GM12801 (cell line): Measurements from ENCODE around the gene ZDHHC15.

Experiments
- CTCF ChIP-seq: IDR thresholded peaks from one replicate; pipeline ENCODE4 v1.5.1; 2011; ENCODE audit warnings: control low read depth; ENCODE audit not compliant: insufficient read length; ENCODE audit errors: extremely low read depth

ZDHHC15 gene

GRCh38 chrX:75369721-75370120, 153.1 kb downstream of the ZDHHC15 start:
- no peak for TF ChIP-seq CTCF

DNA sequence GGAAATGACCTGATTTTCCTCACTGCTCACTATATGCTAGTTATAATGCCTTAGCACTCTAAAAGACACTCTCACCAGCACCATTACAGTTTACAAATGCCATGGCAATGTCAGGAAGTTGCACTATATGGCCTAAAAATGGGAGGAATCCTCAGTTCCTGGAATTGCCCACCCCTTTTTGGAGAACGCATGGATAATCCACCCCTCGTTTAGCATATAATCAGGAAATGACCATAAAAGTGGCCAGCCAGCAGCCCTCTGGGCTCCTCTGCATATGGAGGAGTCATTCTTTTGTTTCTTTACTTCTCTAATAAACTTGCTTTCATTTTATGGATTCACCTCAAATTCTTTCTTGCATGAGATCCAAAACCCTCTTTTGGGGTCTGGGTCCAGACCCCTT, 156.0 kb downstream of the ZDHHC15 start:
- no peak for TF ChIP-seq CTCF

DNA sequence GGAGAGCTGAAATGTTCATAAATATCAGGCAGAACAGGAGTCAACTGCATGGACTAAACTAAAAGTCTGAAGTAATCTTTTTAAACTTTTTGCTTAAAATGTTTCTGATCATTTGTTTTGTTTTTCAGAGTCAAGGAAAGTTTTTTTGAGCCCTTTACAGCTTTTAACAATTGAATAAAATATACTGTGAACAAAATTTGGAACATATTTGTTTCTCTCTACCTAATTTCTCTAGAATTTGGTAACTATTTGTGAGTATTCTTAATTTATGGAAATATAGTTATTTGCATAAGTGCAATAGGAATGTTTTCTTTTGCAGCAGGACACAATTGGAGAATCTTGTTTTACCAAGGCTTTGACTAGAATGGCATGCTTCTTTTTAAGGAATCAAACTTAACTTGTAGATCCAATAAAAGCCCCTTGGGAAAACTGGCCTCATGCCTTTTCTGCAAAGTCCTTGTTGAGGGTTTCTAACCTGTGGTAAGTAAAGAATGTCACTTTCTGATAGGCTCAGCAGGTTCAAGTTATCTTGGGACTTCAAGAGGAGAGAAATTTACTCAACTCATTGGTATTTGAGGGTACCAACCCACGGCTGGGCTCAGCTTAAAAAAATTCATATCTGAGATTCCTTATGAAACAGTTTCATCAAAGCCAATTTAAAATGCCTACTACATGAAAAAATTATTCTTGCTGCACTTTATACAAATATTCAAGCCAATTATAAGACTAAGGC, 157.4 kb downstream of the ZDHHC15 start:
- no peak for TF ChIP-seq CTCF

GRCh38 chrX:75361788-75362187, 161.0 kb downstream of the ZDHHC15 start:
- no peak for TF ChIP-seq CTCF

DNA sequence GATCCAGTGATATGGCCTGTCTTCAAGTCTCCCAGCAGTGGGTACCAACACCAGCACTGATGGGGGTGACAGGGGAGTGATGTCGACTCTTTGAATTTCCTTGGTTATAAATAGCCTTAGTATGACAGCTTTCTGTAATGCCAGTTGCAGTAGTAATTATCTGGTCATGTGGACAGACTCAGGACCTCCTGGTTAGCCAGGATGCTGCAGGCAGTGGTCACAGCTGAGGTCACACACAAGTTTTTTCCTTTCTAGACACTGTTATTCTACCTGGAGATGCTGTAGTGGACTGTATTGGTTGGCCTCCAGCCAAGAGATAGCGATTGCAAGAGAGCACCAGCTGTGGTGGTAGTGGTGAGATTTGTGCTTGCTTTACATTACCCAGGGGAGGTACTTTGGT, 185.3 kb downstream of the ZDHHC15 start:
- no peak for TF ChIP-seq CTCF

DNA sequence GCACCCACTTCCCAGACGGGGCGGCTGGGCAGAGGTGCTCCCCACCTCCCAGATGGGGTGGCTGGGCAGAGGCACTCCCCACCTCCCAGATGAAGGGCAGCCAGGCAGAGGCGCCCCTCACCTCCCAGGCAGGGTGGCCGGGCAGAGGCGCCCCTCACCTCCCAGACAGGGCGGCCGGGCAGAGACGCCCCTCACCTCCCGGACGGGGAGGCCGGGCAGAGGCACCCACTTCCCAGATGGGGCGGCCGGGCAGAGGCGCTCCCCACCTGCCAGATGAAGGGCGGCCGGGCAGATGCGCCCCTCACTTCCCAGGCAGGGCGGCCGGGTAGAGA, 187.7 kb downstream of the ZDHHC15 start:
- no peak for TF ChIP-seq CTCF

GRCh38 chrX:75327607-75328006, 195.2 kb downstream of the ZDHHC15 start:
- TF ChIP-seq CTCF, result no peak
